GM19240 (cell line): ENCODE data around the gene HHIPL1.
A peak's percentile ranks its signal among the peaks of the same experiment; 100 is the strongest.

Experiments
- DNase-seq: peaks from one replicate; pipeline ENCODE4 v3.0.0; 2011; ENCODE audit warnings: low spot score; ENCODE audit not compliant: insufficient read length

HHIPL1 gene

GRCh38 chr14:99644723-99645544, at the start of gene HHIPL1:
Gene HHIPL1 (plus strand): TSS chr14:99645129. CDS start chr14:99645208, 79 bp downstream.
- DNase-seq = no peak

GRCh38 chr14:99595524-99595923, 49.4 kb upstream of the HHIPL1 start:
- DNase-seq = no peak

- no peak for DNase-seq
Observed at GRCh38 chr14:99596071-99596627, 48.8 kb upstream of the HHIPL1 start.

GRCh38 chr14:99596772-99597171, 48.2 kb upstream of the HHIPL1 start:
- no peak for DNase-seq

- DNase-seq = no peak
Observed at GRCh38 chr14:99597911-99598600, 46.9 kb upstream of the HHIPL1 start.

GRCh38 chr14:99598774-99599173, 46.2 kb upstream of the HHIPL1 start:
- DNase-seq = no peak

- DNase-seq = no peak
Observed at GRCh38 chr14:99599393-99599792, 45.5 kb upstream of the HHIPL1 start.

GRCh38 chr14:99600232-99600888, 44.6 kb upstream of the HHIPL1 start:
- DNase-seq = no peak

GRCh38 chr14:99601361-99601831, 43.5 kb upstream of the HHIPL1 start:
- no peak for DNase-seq

- no peak for DNase-seq
Observed at GRCh38 chr14:99602054-99602787, 42.7 kb upstream of the HHIPL1 start.

GRCh38 chr14:99602788-99603415, 42.0 kb upstream of the HHIPL1 start:
- DNase-seq = no peak

- DNase-seq = no peak
Observed at GRCh38 chr14:99603471-99604277, 41.3 kb upstream of the HHIPL1 start, which contains the start of gene CCDC85C. Gene CCDC85C (minus strand): TSS chr14:99604207. CDS start chr14:99603959, 248 bp downstream.

DNA sequence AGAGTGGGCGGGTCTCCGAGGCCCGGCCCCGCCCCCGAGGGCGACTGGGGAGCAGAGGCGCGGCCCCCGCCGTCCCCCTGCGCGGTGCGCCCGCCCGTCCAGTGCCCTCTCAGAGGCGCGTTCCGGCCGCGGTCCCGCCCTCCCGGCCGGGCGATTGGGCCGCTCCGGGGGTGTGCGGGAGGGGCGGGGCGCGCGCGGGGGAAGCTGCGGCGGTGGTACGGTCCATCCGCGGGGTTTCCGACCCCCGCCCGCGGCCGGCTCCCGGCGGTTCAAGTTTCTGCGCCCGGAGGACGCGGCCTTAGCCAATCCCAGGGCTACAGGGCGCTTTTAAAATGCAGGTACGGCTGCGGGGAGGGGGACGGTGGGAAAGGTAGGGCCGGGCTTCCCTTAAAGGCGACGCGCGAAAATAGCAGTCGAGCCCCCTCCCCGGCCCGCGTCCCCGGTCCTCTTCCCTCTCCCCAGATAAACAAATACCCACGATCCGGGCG, 40.6 kb upstream of the HHIPL1 start:
- DNase-seq = peak; percentile 97

GRCh38 chr14:99604766-99605298, 40.1 kb upstream of the HHIPL1 start:
- no peak for DNase-seq

DNA sequence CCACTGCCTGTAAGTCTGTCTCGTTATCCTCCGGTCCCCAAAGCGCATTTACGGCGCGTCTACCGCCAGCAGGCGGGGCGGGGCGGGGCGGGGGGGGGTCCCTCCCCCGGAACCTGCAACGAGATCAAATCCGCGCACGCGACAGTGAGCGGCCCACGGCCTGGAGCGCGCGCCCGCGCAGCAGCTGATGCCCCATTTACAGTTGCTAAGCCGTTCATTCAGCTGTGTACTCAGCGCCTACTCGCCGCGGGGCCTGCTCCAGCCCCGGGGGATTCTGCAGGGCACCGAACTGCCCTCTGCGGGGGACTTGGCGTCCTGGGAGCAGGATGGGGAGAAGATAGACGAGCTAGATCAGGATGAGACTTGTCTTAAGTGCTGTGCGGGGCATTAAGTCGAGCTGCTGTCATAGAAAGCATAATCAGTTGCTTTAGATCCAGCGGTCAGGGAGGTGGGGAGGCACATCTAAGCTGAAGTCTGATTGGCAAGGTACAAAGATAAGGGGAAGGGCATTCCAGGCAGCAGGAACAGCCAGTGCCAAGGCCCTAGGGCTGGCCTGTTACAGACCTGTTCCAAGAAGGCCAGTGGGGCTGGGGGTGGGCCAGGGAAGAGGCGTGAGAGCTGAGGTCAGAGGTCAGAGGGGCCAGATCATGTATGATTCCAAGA, 39.5 kb upstream of the HHIPL1 start:
- peak; percentile 55 for DNase-seq

DNA sequence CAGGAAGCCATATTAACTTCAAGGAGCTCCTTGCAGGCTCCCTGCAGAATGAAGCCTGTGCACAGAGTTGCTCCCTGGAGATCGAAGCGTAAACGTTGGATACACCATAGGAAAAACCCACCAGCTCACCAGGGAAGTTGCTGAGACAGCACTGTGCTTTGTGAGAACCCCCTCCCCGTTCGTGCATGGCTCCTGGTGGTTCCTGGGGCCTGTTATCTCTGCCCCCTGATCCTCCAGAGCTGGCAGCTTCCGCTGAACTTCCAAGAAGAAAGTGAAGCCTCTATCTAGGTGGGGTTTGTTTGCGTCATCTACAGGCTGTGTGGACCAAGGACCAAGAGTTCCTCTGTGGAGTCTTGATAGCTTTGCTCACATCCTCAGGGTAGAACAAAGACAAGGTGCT, 38.6 kb upstream of the HHIPL1 start:
- no peak for DNase-seq

DNA sequence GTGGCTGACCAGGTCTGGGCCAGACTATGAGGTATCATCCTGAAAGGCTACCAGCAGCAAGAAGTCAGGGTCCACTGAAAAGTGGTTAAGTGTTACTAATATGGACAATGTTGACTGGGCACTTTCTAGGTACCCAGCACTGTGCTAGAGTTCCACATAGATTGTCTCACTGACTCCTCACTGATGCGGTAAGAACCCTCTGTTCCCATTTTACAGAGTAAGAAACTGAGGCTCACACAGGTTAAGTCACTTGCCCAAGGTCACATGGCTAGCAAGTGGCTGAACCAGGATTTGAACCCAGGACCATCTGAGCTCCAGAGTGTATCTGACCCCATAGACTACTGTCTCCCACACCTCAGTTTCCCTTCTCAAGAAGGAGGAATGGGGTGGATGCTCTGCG, 36.3 kb upstream of the HHIPL1 start:
- no peak for DNase-seq
